Neural cell (in vitro differentiated cells): ENCODE data around the gene ASB17. TPM values are rescaled to one million over a fixed set of nuclear protein-coding genes. Genes with fewer than 3 reads are reported as not detected.

Source experiments
- H2AFZ ChIP-seq: fragments of 200-600, 300-800 bp; sonication (generic), shearing (Covaris generic); 2 replicates; pipeline ENCODE4 v1.6.0; 2014; ENCODE audit warnings: low read depth, mild to moderate bottlenecking, antibody characterized with exemption, low read length, moderate library complexity
- H3F3A ChIP-seq: fragments of 200-600 bp; shearing (Covaris generic); 2 replicates; pipeline ENCODE4 v1.6.1; 2016; ENCODE audit warnings: mild to moderate bottlenecking, moderate library complexity, mixed read lengths, antibody characterized with exemption, low read length; ENCODE audit not compliant: insufficient read depth, poor library complexity, severe bottlenecking
- H3K27ac ChIP-seq: fragments of 200-600, 300-800 bp; sonication (generic), shearing (Covaris generic); 2 replicates; pipeline ENCODE4 v1.5.1; 2014; ENCODE audit warnings: mild to moderate bottlenecking, low read length, moderate library complexity
- H3K27me3 ChIP-seq: fragments of 300-800, 200-600 bp; sonication (generic), shearing (Covaris generic); 2 replicates; pipeline ENCODE4 v1.6.0; 2014; ENCODE audit warnings: mild to moderate bottlenecking, low read depth, low read length, moderate library complexity; ENCODE audit not compliant: insufficient read depth
- H3K36me3 ChIP-seq: fragments of 300-800, 200-600 bp; sonication (generic), shearing (Covaris generic); 2 replicates; pipeline ENCODE4 v1.5.1; 2014; ENCODE audit warnings: mild to moderate bottlenecking, antibody characterized with exemption, low read length, moderate library complexity; ENCODE audit not compliant: insufficient read depth
- H3K4me2 ChIP-seq: fragments of 300-800, 200-600 bp; sonication (generic), shearing (Covaris generic); 2 replicates; pipeline ENCODE4 v1.6.0; 2014; ENCODE audit warnings: mild to moderate bottlenecking, low read length
- H3K4me3 ChIP-seq: fragments of 300-800, 200-600 bp; sonication (generic), shearing (Covaris generic); 2 replicates; pipeline ENCODE4 v1.5.1; 2014; ENCODE audit warnings: mild to moderate bottlenecking, low read length, moderate library complexity
- H3K79me2 ChIP-seq: fragments of 200-600 bp; shearing (Covaris generic); replicated peaks from 2 replicates; pipeline ENCODE4 v1.6.0; 2014; ENCODE audit warnings: mild to moderate bottlenecking, low read length, moderate library complexity; ENCODE audit not compliant: insufficient read depth
- H3K9ac ChIP-seq: fragments of 300-800, 200-600 bp; sonication (generic), shearing (Covaris generic); 2 replicates; pipeline ENCODE4 v1.6.1; 2016; ENCODE audit warnings: mild to moderate bottlenecking, low read length, mixed read lengths
- H3K9me2 ChIP-seq: fragments of 200-600 bp; shearing (Covaris generic); 2 replicates; pipeline ENCODE4 v1.6.1; 2016; ENCODE audit warnings: mild to moderate bottlenecking, low read length, mixed read lengths; ENCODE audit not compliant: insufficient read depth
- H3K9me3 ChIP-seq: fragments of 200-600, 300-800 bp; sonication (generic), shearing (Covaris generic); 2 replicates; pipeline ENCODE4 v1.6.1; 2016; ENCODE audit warnings: mild to moderate bottlenecking, mixed run types, low read length, moderate library complexity, mixed read lengths
- H4K20me1 ChIP-seq: fragments of 200-600 bp; shearing (Covaris generic); 2 replicates; pipeline ENCODE4 v1.6.1; 2016; ENCODE audit warnings: mild to moderate bottlenecking, mixed run types; ENCODE audit not compliant: insufficient read depth
- CTCF ChIP-seq: fragments of 450-650 bp; IDR thresholded peaks from 2 replicates; pipeline ENCODE4 v1.5.1; 2014; ENCODE audit warnings: antibody characterized with exemption, mild to moderate bottlenecking, moderate library complexity; ENCODE audit not compliant: poor library complexity, severe bottlenecking
- EP300 ChIP-seq: fragments of 450-650 bp; conservative IDR thresholded peaks from 2 replicates; pipeline ENCODE4 v1.6.1; 2014; ENCODE audit warnings: antibody characterized with exemption, mild to moderate bottlenecking, moderate library complexity; ENCODE audit not compliant: poor library complexity, severe bottlenecking
- EZH2 ChIP-seq: fragments of 200-600, 300-800 bp; shearing (Covaris generic), sonication (generic); IDR thresholded peaks from 2 replicates; pipeline ENCODE4 v1.6.1; 2014; ENCODE audit warnings: antibody characterized with exemption, low read length, borderline replicate concordance, mild to moderate bottlenecking; ENCODE audit not compliant: insufficient read depth, poor library complexity, severe bottlenecking
- MXI1 ChIP-seq: fragments of 450-650 bp; conservative IDR thresholded peaks from 2 replicates; pipeline ENCODE4 v1.6.1; 2014; ENCODE audit warnings: antibody characterized with exemption, mild to moderate bottlenecking; ENCODE audit not compliant: poor library complexity, severe bottlenecking
- POLR2AphosphoS5 ChIP-seq: IDR thresholded peaks from 2 replicates; pipeline ENCODE4 v1.6.1; 2012
- RAD21 ChIP-seq: fragments of 450-650 bp; conservative IDR thresholded peaks from 2 replicates; pipeline ENCODE4 v1.6.1; 2014; ENCODE audit warnings: antibody characterized with exemption, mild to moderate bottlenecking, moderate library complexity
- REST ChIP-seq: IDR thresholded peaks from 2 replicates; pipeline ENCODE4 v1.6.1; 2012; ENCODE audit warnings: borderline replicate concordance
- SMC3 ChIP-seq: fragments of 450-650 bp; conservative IDR thresholded peaks from 2 replicates; pipeline ENCODE4 v1.6.1; 2014; ENCODE audit warnings: antibody characterized with exemption, mild to moderate bottlenecking, moderate library complexity; ENCODE audit not compliant: poor library complexity
- TAF1 ChIP-seq: IDR thresholded peaks from 2 replicates; pipeline ENCODE4 v1.6.1; 2012; ENCODE audit warnings: low read depth
- polyA plus RNA-seq: library from polyadenylated mRNA; depleted of rRNA; stranded (reverse); fragments of >200 nt; gene quantifications from 2 replicates; pipeline ENCODE4 v1.2.3, GENCODE V29; 2014

Gene ASB17
- polyA plus RNA-seq, 1 donor from 2014 or later = not detected

GRCh38 chr1:75922698-75923097, 9.5 kb downstream of the ASB17 start:
- no peak overlapping the region for H3K4me2 ChIP-seq
- no peaks in the 10 kb centered on the region for H3K9me3 ChIP-seq
- H3K9ac ChIP-seq = no peak overlapping the region
- H3K4me3 ChIP-seq = no peak overlapping the region
- H3K9me2 ChIP-seq = no peaks in the 10 kb centered on the region
- no peak for TF ChIP-seq REST
- no peak for TF ChIP-seq TAF1
- TF ChIP-seq SMC3 = no peak
- no peak for TF ChIP-seq CTCF
- TF ChIP-seq EZH2 = no peak
- no peak for TF ChIP-seq POLR2AphosphoS5
- no peak for TF ChIP-seq RAD21
- no peak for TF ChIP-seq EP300
- no peak for TF ChIP-seq MXI1
- no peak overlapping the region for H3K27ac ChIP-seq
- H3K36me3 ChIP-seq = no peaks in the 10 kb centered on the region
- no peak overlapping the region for H2AFZ ChIP-seq
- H3K27me3 ChIP-seq = no peaks in the 10 kb centered on the region
- no peaks in the 10 kb centered on the region for H4K20me1 ChIP-seq
- H3K79me2 ChIP-seq = no peaks in the 10 kb centered on the region
- no peaks in the 10 kb centered on the region for H3F3A ChIP-seq

GRCh38 chr1:75916834-75917233, 15.4 kb downstream of the ASB17 start:
- no peaks in the 10 kb centered on the region for H3K27me3 ChIP-seq
- no peaks in the 10 kb centered on the region for H3K9me2 ChIP-seq
- H2AFZ ChIP-seq = no peak overlapping the region
- no peak for TF ChIP-seq REST
- no peak for TF ChIP-seq SMC3
- TF ChIP-seq MXI1 = no peak
- no peak for TF ChIP-seq EP300
- no peaks in the 10 kb centered on the region for H3K79me2 ChIP-seq
- no peaks in the 10 kb centered on the region for H3K9me3 ChIP-seq
- no peaks in the 10 kb centered on the region for H4K20me1 ChIP-seq
- no peaks in the 10 kb centered on the region for H3K36me3 ChIP-seq
- H3K4me3 ChIP-seq = no peak overlapping the region
- no peak overlapping the region for H3K27ac ChIP-seq
- H3F3A ChIP-seq = no peaks in the 10 kb centered on the region
- no peak overlapping the region for H3K9ac ChIP-seq
- H3K4me2 ChIP-seq = no peak overlapping the region
